HG02938 (cell line): ENCODE results near the gene RUSC1.
"Not testable (repeated sequence)": the region's sequence is repeated elsewhere in the genome, so short reads cannot be mapped to it uniquely, and the experiment has no call there.

ENCODE experiments used
- ATAC-seq: cut with Tn5 transposase; IDR thresholded peaks from one replicate; pipeline ENCODE4 v1.9.1; 2021; ENCODE audit warnings: mild to moderate bottlenecking, moderate library complexity; ENCODE audit not compliant: unreplicated experiment

The RUSC1 gene

DNA sequence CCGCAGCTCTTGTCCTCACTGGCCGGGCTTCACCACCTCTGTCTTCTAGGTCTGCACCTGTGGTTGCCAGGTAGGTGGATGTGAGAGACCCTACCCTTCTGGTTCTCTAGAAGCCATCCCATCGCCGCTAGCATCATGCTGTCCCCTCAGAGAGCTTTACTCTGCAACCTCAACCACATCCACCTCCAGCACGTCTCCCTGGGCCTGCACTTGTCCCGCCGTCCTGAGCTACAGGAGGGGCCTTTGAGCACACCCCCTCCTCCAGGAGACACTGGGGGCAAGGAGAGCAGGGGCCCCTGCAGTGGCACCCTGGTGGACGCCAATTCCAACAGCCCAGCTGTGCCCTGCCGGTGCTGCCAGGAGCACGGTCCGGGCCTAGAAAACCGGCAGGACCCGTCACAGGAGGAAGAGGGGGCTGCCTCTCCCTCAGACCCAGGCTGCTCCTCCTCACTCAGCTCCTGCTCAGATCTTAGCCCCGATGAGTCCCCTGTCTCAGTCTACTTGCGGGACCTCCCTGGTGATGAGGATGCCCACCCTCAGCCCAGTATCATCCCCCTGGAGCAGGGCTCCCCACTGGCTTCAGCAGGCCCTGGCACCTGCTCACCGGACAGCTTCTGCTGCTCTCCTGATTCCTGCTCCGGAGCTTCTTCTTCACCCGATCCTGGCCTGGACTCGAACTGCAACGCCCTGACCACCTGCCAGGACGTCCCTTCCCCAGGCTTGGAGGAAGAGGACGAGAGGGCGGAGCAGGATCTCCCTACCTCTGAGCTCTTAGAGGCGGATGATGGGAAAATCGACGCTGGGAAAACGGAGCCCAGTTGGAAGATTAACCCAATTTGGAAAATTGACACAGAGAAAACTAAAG, 1.2 kb downstream of the RUSC1 start:
- no peak for ATAC-seq

DNA sequence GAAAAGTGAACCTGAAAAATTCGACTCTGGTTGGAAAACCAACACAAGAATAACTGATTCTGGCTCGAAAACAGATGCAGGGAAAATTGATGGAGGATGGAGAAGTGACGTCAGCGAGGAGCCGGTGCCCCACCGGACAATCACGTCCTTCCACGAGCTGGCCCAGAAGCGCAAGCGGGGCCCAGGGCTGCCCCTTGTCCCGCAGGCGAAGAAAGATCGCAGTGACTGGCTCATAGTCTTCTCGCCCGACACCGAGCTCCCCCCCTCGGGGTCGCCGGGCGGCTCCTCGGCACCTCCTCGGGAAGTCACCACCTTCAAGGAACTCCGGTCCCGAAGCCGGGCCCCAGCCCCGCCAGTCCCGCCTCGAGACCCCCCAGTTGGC, 1.9 kb downstream of the RUSC1 start:
- ATAC-seq, result no peak

DNA sequence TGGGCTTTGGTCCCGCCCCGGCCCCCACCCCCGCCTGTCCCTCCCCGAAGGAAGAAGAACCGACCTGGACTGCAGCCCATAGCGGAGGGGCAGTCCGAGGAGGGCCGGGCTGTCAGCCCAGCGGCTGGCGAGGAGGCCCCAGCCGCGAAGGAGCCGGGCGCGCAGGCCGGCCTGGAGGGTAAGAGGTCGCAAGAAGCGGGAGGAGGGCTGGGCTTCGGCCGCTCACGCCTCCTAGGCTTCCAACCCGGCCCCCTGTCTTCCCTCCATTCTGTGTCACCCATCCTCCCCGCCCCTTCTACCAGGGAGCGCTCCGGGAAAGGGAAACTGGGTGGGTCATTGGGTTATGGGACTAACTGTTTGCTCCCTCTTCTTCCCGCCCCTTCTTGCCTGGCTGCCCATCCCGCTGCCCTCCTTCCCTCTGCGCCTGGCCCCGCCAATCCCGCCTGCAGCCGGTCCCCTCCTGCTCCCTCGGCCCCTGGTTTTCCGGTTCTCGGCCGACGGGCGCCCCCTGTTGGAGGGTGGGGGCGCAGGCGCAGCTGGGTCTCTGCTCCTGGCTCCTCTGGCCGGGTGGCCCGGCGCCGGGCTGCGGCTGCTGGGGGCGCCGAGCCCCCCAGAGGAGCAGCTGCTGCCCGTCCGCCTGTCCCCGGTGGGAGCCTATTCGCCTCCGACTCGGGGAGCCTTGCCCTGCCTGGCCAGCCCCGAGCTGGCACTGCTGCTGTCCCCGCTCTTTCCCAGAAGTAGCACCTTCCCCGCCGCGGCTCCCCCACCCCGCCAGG, 2.4 kb downstream of the RUSC1 start:
- ATAC-seq, result peak; percentile 41

DNA sequence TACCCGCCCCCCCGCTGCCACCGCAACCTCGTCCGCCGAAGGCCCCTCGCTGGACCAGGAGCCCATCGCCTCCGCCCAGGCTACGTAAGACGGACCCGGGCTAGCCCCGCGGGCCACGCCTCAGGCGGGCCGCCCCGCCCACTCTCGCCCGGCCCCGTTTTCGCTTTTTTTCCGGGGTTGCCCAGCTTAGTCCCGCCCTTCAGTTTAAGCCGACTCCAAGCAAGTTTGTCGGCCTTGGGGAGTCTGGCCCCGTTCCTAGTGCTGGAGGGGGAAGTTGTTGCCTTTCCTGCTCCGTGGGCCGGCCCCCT, 3.0 kb downstream of the RUSC1 start:
- ATAC-seq, result peak; percentile 40

DNA sequence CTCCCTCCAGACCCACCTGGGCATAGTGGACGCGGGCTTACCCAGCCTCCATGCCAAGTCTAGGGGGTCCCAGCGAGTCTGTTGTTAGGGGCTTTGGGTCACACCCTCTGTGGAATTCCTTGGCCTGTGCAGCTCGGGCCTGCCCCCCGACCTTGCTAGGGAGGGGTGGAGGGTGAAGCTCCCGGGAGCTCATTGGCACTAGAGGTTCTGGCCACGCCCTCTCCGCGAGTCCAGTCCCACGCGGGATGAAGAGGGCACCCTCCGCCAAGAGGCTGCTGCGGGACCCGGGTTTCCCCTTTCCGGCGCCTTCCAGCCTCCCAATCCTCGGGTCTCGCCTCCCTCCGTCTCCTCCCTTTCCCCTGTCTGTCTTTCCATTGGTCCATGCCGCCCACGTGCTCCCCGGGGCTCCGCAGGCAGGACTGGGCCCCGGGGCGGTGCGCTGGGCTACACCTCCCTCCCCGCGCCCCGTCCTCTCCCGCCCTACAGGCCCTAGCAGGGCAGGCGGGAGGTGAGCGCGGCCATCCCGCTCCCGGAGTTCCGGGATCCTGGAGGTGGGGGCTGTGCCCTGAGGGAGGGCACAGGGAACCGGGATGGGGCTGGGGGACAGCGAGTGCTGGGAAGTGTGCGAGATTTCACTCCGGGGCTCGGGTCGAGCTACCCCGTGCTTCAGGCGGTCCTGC, 3.5 kb downstream of the RUSC1 start:
- ATAC-seq, result peak; percentile 43

DNA sequence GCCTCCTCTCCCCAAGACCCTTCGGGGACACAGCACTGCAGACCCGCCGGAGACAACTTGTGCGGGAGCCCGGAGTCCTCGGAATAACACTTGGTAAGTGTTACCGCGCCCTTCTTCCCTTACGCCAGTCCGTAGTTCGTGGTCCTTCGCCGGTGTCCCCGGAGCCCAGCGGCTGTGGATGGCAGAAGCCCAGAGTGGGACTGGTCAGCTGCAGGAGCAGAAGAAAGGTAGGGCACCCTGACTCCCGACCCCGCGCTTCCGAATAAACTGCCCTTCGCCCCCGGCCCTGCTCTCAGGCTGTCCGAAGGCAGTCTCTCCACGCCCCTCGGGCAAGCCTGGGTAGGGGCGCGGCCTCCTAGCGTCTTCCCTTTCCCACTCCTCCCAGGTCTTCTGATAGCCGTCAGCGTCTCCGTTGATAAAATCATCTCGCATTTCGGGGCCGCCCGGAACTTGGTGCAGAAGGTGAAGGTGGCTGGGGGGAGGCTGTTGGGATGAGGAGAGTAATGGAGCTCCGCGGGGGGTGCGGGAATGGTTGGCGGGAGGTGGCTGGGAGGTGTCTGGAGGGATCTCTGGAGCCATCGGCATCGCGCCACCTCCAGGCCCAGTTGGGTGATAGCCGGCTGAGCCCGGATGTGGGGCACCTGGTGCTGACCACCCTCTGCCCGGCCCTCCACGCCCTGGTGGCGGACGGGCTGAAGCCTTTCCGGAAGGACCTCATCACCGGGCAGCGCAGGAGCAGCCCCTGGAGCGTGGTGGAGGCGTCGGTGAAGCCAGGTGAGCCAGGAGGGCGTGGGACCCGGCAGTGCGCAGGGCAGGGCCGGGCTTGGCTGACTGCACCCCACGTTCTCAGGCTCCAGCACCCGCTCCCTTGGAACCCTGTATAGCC, 4.3 kb downstream of the RUSC1 start:
- ATAC-seq, result peak; percentile 7

DNA sequence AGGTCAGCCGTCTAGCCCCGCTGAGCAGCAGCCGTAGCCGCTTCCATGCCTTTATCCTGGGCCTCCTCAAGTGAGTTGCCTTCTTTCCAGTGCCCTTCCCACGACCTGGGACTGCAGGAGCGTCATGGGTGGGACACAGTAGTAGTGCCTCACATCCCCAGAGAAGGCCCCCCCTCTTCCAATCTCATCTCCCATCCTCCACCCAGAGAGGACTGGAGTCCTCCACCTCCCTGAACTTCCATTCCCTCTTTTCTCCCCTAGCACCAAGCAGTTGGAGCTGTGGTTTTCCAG, 4.9 kb downstream of the RUSC1 start:
- ATAC-seq, result no peak

DNA sequence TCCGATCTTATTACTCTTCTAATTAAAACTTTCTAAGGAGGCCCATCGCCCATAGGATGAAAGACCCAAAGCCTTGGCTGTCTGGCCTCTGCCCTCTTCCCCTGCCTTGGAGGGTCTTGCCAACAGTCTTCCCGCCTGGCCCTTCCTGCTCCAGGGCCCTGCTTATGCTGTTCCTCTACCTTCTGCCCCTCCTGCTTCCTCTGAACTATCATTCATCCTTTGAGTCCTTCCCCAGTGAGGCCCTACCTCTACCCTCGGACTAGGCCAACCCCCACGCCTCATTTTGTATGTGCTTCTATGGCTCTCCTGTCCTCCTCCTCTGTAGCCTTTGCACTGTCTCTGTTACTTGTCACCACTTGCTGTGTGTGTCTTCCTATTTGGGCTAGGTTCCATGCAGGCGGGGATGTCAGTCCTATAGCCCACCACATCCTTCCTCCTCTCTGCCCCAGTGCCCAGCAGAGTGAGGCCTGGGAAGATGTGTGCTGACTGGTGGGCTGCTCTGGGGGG, 5.4 kb downstream of the RUSC1 start:
- no peak for ATAC-seq

DNA sequence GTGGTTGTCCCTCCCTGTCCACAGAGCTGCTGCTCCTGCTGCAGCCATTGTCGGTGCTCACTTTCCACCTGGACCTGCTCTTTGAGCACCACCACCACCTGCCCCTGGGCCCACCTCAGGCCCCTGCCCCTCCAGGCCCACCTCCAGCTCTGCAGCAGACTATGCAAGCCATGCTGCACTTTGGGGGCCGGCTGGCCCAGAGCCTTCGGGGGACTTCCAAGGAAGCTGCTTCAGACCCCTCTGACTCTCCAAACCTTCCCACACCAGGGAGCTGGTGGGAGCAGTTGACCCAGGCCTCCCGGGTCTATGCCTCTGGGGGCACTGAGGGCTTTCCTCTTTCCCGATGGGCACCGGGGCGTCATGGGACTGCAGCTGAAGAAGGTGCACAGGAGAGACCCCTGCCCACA, 5.9 kb downstream of the RUSC1 start:
- ATAC-seq, result no peak

DNA sequence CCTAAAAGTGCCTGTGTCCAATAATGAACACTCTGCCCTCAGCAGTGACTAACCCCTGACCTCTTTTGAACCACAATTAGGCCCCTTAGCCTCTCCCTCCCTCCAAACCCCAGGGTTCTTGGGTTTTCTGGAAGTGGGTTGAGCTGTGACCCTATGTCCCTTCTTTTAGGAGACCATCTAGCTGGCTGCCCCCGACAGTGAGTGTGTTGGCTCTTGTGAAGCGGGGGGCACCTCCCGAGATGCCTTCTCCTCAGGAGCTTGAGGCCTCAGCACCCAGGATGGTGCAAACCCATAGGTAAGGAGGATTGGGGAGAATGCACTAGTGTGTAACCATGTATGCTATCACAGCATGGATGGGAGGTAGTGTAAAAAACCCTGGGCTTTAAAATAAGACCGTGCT, 7.3 kb downstream of the RUSC1 start:
- no peak for ATAC-seq

DNA sequence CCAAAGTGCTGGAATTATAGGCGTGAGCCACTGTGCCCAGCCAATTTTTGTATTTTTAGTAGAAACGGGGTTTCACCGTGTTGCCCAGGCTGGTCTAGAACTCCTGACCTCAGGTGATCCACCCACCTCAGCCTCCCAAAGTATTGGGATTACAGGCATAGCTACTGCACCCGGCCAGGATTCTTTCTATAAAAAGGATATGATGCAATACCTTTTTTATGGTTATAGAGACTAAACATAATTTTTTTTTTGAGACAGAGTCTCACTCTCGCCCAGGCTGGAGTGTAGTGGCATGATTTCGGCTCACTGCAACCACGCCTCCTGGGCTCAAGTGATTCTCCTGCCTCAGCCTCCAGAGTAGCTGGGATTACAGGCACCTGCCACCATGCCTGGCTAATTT, 8.2 kb downstream of the RUSC1 start:
- ATAC-seq, result not testable (repeated sequence)

DNA sequence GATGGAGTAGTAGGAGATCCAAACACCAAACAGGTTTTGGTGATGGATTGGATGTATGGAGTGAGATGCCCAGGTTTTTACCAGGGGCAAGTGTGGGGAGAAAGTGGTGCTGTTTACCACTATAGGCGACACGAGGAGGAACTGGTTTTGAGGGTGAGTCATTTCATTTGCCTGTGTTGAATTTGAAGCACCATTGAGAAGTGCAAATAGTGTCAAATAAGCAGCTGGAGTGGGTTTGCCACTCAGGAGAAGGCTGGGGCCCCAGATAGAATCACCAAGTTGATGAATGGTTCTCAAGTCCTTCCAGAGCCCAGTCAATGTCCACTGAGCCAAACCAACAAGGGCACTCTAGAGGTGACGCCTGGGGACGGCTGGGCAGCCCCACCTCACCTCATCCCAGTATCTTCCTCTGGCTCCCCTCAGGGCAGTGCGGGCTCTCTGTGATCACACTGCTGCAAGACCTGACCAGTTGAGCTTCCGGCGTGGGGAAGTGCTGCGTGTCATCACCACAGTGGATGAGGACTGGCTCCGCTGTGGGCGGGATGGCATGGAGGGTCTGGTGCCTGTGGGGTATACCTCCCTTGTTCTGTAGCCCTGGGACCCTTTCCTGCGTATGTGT, 9.4 kb downstream of the RUSC1 start:
- ATAC-seq, result no peak

DNA sequence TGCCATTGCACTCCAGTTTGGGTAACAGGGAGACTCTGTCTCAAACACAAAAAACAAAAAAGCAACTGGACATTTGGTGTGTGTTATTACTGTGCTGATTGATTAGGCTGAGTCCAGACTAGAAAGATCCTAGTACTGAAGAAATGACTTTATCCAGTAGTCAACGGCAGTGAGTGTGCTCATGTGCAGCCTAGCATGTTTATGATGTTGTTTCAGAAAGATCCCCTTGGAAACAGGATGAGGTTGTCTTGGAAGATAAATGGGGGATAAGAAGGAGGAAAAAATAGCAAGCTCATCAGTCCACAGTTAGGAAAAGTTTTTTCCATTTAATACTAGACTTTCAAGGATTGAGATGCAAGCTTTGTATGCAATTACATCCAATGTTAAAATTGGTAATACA, 14.3 kb downstream of the RUSC1 start:
- ATAC-seq, result no peak

DNA sequence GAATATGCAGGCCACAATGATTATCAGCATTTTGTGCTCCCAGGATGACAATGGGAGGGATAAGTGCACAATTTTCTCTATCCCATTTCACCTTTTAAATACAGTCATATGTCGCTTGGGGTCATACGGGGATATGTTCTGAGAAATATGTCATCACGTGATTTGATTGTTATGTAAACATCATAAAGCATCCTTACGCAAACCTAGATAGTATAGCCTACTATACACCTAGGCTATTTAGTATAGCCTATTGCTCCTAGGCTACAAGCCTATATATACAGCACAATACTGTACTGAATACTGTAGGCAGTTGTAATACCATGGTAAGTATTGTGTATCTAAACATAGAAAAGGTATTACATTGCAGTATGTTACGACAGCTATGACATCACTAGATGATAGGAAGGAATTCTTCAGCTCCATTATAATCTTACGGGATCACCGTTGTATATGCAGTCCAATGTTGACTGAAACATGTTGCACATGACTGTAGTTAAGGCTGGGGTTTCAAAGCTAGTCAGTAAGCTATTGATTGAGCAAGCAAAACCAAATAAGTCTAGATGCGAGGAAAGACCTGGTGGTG, 18.9 kb downstream of the RUSC1 start:
- ATAC-seq, result no peak

DNA sequence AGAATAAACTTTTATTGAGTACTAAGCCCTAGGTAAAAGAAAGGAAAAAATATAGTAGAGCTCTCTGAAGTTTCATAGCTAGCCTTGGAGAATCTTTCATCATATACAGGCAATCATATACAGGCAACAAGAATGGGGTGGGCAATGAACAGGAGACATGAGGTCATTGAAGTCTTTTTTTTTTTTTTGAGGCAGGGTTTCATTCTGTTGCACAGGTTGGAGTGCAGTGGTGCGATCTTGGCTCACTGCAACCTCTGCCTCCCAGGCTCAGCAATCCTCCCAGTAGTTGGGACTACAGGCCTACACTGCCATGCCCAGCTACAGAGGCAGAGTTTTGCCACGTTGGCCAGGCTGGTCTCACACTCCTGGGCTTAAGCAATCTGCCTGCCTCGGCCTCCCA, 22.1 kb downstream of the RUSC1 start:
- no peak for ATAC-seq

DNA sequence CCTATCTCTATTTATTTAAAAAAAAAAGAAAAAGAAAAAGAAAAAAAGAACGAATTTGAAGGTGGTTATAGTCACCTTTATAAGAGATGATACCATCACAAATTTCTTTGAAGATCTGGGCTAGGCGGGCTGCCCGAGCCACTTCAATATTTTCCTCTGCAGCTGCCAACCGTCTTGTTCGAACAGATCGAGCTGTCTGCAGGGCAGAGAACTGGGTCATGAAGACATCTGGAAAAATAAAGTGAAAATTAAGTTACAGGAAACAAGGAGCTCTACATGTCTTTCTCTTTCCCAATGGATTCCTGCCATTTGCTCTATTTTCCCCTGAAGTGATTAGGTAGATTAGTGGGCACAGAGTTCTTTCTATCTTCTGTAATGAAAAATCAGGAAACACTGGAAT, 31.9 kb downstream of the RUSC1 start:
- no peak for ATAC-seq

DNA sequence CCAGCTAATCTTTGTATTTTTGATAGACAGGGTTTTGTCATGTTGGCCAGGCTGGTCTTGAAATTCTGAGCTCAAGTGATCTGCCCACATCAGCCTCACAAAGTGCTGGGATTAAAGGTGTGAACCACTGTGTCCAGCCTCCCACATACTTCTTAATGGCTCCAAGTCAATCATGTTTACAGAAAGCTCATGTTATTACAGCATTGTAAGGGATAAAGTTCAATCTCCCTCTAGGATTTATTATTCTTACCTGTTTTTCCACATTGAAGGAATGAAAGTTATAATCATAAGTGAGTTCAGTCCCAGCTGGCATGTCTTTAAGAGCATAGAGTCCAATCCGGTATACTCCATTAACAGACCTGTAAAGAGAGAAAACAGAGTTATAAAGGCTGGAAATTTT, 39.4 kb downstream of the RUSC1 start:
- ATAC-seq, result no peak

DNA sequence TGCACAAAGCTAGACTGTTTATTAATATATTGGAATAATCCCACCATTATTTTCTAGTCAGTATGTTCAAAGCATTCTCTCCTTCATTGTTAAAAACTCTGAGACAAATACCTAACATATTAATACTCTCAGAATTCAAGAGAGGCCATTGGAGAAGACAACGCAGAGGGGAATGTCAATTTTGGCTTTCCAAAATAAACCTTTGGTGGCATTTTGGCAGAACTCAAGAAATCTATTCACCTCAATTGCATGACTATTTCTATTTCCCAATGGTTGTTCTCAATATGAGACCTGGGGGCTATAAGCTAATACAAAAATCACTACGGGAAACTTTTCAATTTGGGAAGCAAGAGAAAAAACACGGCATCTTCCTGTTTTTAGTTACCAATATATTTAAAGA, 58.5 kb downstream of the RUSC1 start:
- ATAC-seq, result no peak

DNA sequence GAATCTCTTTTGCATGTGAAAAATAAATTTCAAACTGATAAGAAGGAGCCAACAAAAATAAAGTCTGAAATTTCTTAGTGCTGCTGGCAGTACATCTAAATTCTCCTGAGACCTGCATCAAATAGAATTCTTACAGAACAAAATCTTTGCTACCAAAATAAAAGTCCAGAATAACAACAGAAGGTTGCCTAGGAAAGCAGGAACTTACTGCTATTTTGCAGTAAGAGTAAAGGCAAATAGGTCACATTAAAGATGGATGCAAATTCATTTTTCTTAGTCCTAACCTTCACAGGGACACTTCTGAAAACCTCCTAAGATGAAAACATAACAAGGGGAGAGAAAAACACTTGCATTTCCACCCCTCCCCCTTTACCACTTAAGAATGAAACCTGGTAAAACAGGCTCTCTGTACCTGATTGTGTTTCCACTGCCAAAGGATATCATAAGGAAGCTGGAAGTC, 59.0 kb downstream of the RUSC1 start:
- no peak for ATAC-seq
